Stimulated activated CD8-positive, alpha-beta memory T cell treated with anti-CD3 and anti-CD28 coated beads, Interleukin-4, amount 100 ng/mL, for 24 hours (primary cell): ENCODE measurements around the gene NDUFS7.
"Not testable (repeated sequence)": the region's sequence is repeated elsewhere in the genome, so short reads cannot be mapped to it uniquely, and the experiment has no call there.

Source experiments
- DNase-seq: peaks from one replicate; pipeline ENCODE4 v3.0.0-alpha.2; 2020; ENCODE audit warnings: low read depth

Gene NDUFS7

GRCh38 chr19:1418951-1419738, 35.4 kb downstream of the NDUFS7 start:
- DNase-seq, result no peak

- not testable (repeated sequence) for DNase-seq
These were observed 36.4 kb downstream of the NDUFS7 start for GRCh38 chr19:1420085-1420484.

- DNase-seq, result no peak
These were observed 36.9 kb downstream of the NDUFS7 start for GRCh38 chr19:1420590-1420989.

GRCh38 chr19:1421218-1421957, 37.7 kb downstream of the NDUFS7 start:
- DNase-seq, result no peak

- DNase-seq, result no peak
These were observed 38.2 kb downstream of the NDUFS7 start for GRCh38 chr19:1421958-1422305.

- no peak for DNase-seq
These were observed 38.7 kb downstream of the NDUFS7 start for GRCh38 chr19:1422360-1422759.

GRCh38 chr19:1422943-1423342, 39.2 kb downstream of the NDUFS7 start:
- DNase-seq, result no peak

- DNase-seq, result no peak
These were observed 39.9 kb downstream of the NDUFS7 start for GRCh38 chr19:1423436-1424191.

GRCh38 chr19:1424192-1424955, 40.7 kb downstream of the NDUFS7 start:
- no peak for DNase-seq

GRCh38 chr19:1425102-1425837, 41.6 kb downstream of the NDUFS7 start:
- DNase-seq, result no peak

GRCh38 chr19:1425902-1426301, 42.2 kb downstream of the NDUFS7 start:
- no peak for DNase-seq

GRCh38 chr19:1426736-1427135, 43.0 kb downstream of the NDUFS7 start:
- DNase-seq, result no peak

- DNase-seq, result no peak
These were observed 43.7 kb downstream of the NDUFS7 start for GRCh38 chr19:1427221-1427920.

GRCh38 chr19:1428738-1429391, 45.2 kb downstream of the NDUFS7 start:
- no peak for DNase-seq

GRCh38 chr19:1429750-1430149, 46.0 kb downstream of the NDUFS7 start:
- DNase-seq, result no peak

GRCh38 chr19:1430246-1430645, 46.5 kb downstream of the NDUFS7 start:
- DNase-seq, result no peak

GRCh38 chr19:1431759-1432506, 48.2 kb downstream of the NDUFS7 start:
- no peak for DNase-seq

- no peak for DNase-seq
These were observed 48.8 kb downstream of the NDUFS7 start for GRCh38 chr19:1432507-1432887.
